ENCODE results near the gene ANXA1. TPM values are rescaled to one million over a fixed set of nuclear protein-coding genes. Genes with fewer than 3 reads are reported as not detected.

ANXA1 gene
- total RNA-seq, 1 experiment from 2014 or later: 486 TPM

DNA sequence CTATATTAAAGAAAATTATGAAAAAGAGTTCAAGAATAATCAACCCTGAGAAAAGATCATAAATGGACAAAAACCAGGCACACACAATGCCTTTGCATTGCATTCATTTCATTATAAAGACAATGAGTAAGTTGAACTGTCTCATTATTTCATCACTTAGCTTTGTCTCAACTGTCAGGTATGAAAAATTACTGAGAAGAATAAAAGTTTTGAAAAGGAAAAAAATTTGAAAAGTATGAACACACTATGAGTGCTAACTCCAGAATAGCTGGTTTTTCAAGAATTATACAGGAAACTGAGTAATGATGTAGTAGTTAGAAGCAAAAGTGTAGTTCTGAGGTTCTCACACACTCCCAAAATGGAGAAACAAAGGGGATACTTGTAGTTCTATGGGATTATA is 16.3 kb upstream of the ANXA1 start:
- Histone ChIP-seq H3K4me2 (ENCODE audit: low read length) (no peak overlapping the region), H3K27ac (ENCODE audit: low read depth, low read length) (no peak overlapping the region), H3K9ac (ENCODE audit: low read length) (no peak overlapping the region), H2AFZ (ENCODE audit: low read depth, low read length, poor library complexity, severe bottlenecking) (peak overlapping the region; percentile 73), H3K27me3 (ENCODE audit: insufficient read depth, low read length) (no peaks in the 10 kb centered on the region), H3K9me3 (ENCODE audit: control insufficient read depth in 1 of 2, insufficient read depth in 1 of 2, low read depth in 1 of 2, low read length in 2 of 2) (no peaks in the 10 kb centered on the region), H3K36me3 (ENCODE audit: control insufficient read depth in 1 of 2, insufficient read depth in 2 of 2, low read length in 2 of 2) (no peaks in the 10 kb centered on the region), H4K20me1 (ENCODE audit: insufficient read depth) (no peaks in the 10 kb centered on the region), H3K9me2 (ENCODE audit: insufficient read depth) (no peaks in the 10 kb centered on the region; the same call in 1 of the 2 replicates), H3K4me3 (replicated peaks in 1 of 2; ENCODE audit: low read depth in 1 of 2, low read length in 2 of 2) (no peak overlapping the region), H3K4me1 (ENCODE audit: control insufficient read depth in 1 of 2, insufficient read depth in 2 of 2, low read length in 2 of 2) (peaks cover 44 to 50% of the 10 kb centered on the region in 2 experiments), H3K79me2 (ENCODE audit: insufficient read depth, low read length) (no peaks in the 10 kb centered on the region)
- intact Hi-C loops (cut with micrococcal nuclease): no loop called here
- DNase-seq (ENCODE audit: low read depth, low spot score) (no peak), ATAC-seq (no peak)
- ChIA-PET POLR2A (interaction anchor here (1.2 to 2.1 kb wide), 3 partner anchors 9 to 17 kb away, joined by 5 to 8 read pairs (median 5); no protein-coding TSS in a partner anchor), CTCF (interaction anchor here (1.6 kb wide), 1 partner anchor 56 kb away, joined by 3 read pairs; no protein-coding TSS in a partner anchor), RAD21 (ENCODE audit: low non-redundant PET in 1 of 2, low total read pairs in 2 of 2, uncharacterized antibody in 2 of 2, unreplicated experiment in 2 of 2) (no interaction called here)
- no peak for TF ChIP-seq EZH2phosphoT487 (IDR thresholded peaks at IDR 0.05; ENCODE audit: borderline replicate concordance)
- TF ChIP-seq, protein P1, sequence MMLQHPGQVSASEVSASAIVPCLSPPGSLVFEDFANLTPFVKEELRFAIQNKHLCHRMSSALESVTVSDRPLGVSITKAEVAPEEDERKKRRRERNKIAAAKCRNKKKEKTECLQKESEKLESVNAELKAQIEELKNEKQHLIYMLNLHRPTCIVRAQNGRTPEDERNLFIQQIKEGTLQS (IDR thresholded peaks at IDR 0.05): no peak
- no peak for TF ChIP-seq FOSL1 (IDR thresholded peaks at IDR 0.05; ENCODE audit: low read depth)
- TF ChIP-seq SRF (IDR thresholded peaks at IDR 0.05; ENCODE audit: low read depth): no peak
- TF ChIP-seq, protein P2, sequence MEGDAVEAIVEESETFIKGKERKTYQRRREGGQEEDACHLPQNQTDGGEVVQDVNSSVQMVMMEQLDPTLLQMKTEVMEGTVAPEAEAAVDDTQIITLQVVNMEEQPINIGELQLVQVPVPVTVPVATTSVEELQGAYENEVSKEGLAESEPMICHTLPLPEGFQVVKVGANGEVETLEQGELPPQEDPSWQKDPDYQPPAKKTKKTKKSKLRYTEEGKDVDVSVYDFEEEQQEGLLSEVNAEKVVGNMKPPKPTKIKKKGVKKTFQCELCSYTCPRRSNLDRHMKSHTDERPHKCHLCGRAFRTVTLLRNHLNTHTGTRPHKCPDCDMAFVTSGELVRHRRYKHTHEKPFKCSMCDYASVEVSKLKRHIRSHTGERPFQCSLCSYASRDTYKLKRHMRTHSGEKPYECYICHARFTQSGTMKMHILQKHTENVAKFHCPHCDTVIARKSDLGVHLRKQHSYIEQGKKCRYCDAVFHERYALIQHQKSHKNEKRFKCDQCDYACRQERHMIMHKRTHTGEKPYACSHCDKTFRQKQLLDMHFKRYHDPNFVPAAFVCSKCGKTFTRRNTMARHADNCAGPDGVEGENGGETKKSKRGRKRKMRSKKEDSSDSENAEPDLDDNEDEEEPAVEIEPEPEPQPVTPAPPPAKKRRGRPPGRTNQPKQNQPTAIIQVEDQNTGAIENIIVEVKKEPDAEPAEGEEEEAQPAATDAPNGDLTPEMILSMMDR (IDR thresholded peaks at IDR 0.05 in 2 of 3, conservative IDR thresholded peaks at IDR 0.05 in 1 of 3; ENCODE audit: borderline replicate concordance in 1 of 3, insufficient read depth in 1 of 3, low read depth in 2 of 3, low read length in 2 of 3): no peak
- TF ChIP-seq CBX3 (IDR thresholded peaks at IDR 0.05; ENCODE audit: low read depth): no peak
- TF ChIP-seq ZFX (IDR thresholded peaks at IDR 0.05): no peak
- TF ChIP-seq, protein P3, sequence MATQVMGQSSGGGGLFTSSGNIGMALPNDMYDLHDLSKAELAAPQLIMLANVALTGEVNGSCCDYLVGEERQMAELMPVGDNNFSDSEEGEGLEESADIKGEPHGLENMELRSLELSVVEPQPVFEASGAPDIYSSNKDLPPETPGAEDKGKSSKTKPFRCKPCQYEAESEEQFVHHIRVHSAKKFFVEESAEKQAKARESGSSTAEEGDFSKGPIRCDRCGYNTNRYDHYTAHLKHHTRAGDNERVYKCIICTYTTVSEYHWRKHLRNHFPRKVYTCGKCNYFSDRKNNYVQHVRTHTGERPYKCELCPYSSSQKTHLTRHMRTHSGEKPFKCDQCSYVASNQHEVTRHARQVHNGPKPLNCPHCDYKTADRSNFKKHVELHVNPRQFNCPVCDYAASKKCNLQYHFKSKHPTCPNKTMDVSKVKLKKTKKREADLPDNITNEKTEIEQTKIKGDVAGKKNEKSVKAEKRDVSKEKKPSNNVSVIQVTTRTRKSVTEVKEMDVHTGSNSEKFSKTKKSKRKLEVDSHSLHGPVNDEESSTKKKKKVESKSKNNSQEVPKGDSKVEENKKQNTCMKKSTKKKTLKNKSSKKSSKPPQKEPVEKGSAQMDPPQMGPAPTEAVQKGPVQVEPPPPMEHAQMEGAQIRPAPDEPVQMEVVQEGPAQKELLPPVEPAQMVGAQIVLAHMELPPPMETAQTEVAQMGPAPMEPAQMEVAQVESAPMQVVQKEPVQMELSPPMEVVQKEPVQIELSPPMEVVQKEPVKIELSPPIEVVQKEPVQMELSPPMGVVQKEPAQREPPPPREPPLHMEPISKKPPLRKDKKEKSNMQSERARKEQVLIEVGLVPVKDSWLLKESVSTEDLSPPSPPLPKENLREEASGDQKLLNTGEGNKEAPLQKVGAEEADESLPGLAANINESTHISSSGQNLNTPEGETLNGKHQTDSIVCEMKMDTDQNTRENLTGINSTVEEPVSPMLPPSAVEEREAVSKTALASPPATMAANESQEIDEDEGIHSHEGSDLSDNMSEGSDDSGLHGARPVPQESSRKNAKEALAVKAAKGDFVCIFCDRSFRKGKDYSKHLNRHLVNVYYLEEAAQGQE (IDR thresholded peaks at IDR 0.05; ENCODE audit: low read depth): no peak
- TF ChIP-seq SP1 (IDR thresholded peaks at IDR 0.05; ENCODE audit: low read depth): no peak
- TF ChIP-seq, protein P4, sequence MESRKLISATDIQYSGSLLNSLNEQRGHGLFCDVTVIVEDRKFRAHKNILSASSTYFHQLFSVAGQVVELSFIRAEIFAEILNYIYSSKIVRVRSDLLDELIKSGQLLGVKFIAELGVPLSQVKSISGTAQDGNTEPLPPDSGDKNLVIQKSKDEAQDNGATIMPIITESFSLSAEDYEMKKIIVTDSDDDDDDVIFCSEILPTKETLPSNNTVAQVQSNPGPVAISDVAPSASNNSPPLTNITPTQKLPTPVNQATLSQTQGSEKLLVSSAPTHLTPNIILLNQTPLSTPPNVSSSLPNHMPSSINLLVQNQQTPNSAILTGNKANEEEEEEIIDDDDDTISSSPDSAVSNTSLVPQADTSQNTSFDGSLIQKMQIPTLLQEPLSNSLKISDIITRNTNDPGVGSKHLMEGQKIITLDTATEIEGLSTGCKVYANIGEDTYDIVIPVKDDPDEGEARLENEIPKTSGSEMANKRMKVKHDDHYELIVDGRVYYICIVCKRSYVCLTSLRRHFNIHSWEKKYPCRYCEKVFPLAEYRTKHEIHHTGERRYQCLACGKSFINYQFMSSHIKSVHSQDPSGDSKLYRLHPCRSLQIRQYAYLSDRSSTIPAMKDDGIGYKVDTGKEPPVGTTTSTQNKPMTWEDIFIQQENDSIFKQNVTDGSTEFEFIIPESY (IDR thresholded peaks at IDR 0.05; ENCODE audit: extremely low read depth, insufficient replicate concordance, low read length): no peak
- TF ChIP-seq ELF1 (IDR thresholded peaks at IDR 0.05; ENCODE audit: borderline replicate concordance, low read depth): no peak
- TF ChIP-seq EGR1 (IDR thresholded peaks at IDR 0.05; ENCODE audit: low read depth): no peak
- no peak for TF ChIP-seq ZNF274 (IDR thresholded peaks at IDR 0.05; ENCODE audit: low read depth, low read length)
- no peak for TF ChIP-seq RAD21 (IDR thresholded peaks at IDR 0.05; ENCODE audit: low read depth)
- no peak for TF ChIP-seq EZH2 (IDR thresholded peaks at IDR 0.05)
- no peak for TF ChIP-seq SIN3A (IDR thresholded peaks at IDR 0.05; ENCODE audit: low read depth)
- no peak for TF ChIP-seq JUND (IDR thresholded peaks at IDR 0.05)
- no peak for TF ChIP-seq TCF7L2 (IDR thresholded peaks at IDR 0.05; ENCODE audit: borderline replicate concordance, extremely low read depth, insufficient read depth, insufficient read length)
- no peak for TF ChIP-seq POLR2A (IDR thresholded peaks at IDR 0.05; ENCODE audit: borderline replicate concordance, extremely low read depth, insufficient read depth, insufficient read length)
- BruUV-seq (replicated peaks): no TSS peak
